Chondrocyte (in vitro differentiated cells): ENCODE measurements around the gene POLR3H. TPM values are rescaled to one million over a fixed set of nuclear protein-coding genes. Genes with fewer than 3 reads are reported as not detected.
A peak's percentile ranks its signal among the peaks of the same experiment; 100 is the strongest.
"Not testable (repeated sequence)": the region's sequence is repeated elsewhere in the genome, so short reads cannot be mapped to it uniquely, and the experiment has no call there.

ENCODE experiments used
- DNase-seq: peaks from one replicate; pipeline ENCODE4 v3.0.0; 2021; ENCODE audit warnings: mixed read lengths, low spot score
- H3K27ac Mint-ChIP-seq: one replicate; pipeline ENCODE4 v1.8.0; 2021; ENCODE audit warnings: mild to moderate bottlenecking, moderate library complexity, mixed read lengths; ENCODE audit not compliant: unreplicated experiment
- H3K27me3 Mint-ChIP-seq: 2 replicates; pipeline ENCODE4 v1.8.0; 2021; ENCODE audit warnings: low read depth, mixed read lengths
- H3K36me3 Mint-ChIP-seq: 2 replicates; pipeline ENCODE4 v1.8.0; 2021; ENCODE audit warnings: low read depth, mixed read lengths
- H3K4me1 Mint-ChIP-seq: 2 replicates; pipeline ENCODE4 v1.8.0; 2021; ENCODE audit warnings: low read depth, mild to moderate bottlenecking, mixed read lengths
- H3K4me3 Mint-ChIP-seq: one replicate; pipeline ENCODE4 v1.8.0; 2021; ENCODE audit warnings: mild to moderate bottlenecking, moderate library complexity, mixed read lengths; ENCODE audit not compliant: unreplicated experiment
- H3K9me3 Mint-ChIP-seq: 2 replicates; pipeline ENCODE4 v1.8.0; 2021; ENCODE audit warnings: low read depth, mixed read lengths
- CTCF ChIP-seq: fragments of 200-600 bp; sonication (generic); IDR thresholded peaks from 2 replicates; pipeline ENCODE4 v1.5.0; 2021; ENCODE audit warnings: antibody characterized with exemption, mild to moderate bottlenecking, moderate library complexity
- long read RNA-seq: library from polyadenylated mRNA; stranded (forward); transcript quantifications from one replicate; pipeline ENCODE4 v2.0.0, GENCODE V29; 2021
- total RNA-seq: library from RNA; stranded (reverse); gene quantifications from 3 replicates; pipeline ENCODE4 v1.2.1, GENCODE V29; 2021

Gene POLR3H, protein sequence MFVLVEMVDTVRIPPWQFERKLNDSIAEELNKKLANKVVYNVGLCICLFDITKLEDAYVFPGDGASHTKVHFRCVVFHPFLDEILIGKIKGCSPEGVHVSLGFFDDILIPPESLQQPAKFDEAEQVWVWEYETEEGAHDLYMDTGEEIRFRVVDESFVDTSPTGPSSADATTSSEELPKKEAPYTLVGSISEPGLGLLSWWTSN
- 39.6 to 57.3 TPM (median 41.5 TPM) in 3 replicates for total RNA-seq
- long read RNA-seq, full-length matches to known transcripts = 75 of 87 reads
- long read RNA-seq, partial matches to known transcripts = 2 of 87 reads
- long read RNA-seq, other reads (novel, unspliced or antisense) = 10 of 87 reads

DNA sequence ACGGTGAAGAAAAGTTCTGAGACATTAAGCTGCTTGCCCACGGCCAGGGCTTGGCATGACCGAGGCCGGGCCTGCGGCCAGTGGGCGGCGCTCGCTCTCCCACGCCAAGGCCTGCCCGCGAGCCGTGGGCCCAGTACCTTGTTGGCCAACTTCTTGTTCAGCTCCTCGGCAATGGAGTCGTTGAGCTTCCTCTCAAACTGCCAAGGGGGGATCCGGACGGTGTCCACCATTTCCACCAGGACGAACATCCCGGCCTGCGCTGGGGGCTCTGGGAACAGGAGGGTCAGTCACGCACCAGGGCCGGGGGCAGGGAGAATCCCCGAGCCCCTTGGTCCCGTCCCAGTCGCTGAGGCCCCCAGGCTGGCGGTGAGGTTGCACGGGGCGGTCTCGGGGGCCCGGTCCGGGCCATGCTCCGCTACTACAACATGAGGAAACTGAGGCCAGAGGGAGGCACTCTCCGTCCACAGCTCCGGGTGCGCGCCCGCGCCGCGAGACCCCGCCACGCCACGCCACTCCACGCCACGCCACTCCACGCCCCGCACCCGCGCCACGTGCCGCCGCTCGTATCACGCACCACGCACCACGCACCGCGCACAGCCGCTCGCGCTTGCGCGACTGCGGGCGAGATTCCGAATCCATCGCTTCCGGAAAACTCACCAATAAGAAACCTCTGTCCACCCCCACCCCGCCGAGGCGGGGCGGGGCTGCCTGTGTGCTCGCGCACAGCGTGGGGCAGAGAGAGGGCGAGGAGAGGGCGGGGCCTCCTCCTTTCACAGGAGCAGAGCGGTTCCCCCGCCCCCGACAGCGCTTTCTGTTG lies at the start of gene POLR3H:
Gene POLR3H (minus strand): TSS at position 617 of the 817 bp plus-strand sequence. CDS start 369 bp downstream, at position 248.
- DNase-seq = peak; percentile 99
- Mint-ChIP-seq H3K9me3 (no peaks in the 10 kb centered on the region), H3K36me3 (peaks cover 4% of the 10 kb centered on the region), H3K27me3 (no peaks in the 10 kb centered on the region), H3K27ac (peak within 1 kb of the TSS; percentile 97), H3K4me1 (peaks cover 38% of the 10 kb centered on the region), H3K4me3 (peak within 1 kb of the TSS; percentile 89)
- TF ChIP-seq CTCF = peak; percentile 86

DNA sequence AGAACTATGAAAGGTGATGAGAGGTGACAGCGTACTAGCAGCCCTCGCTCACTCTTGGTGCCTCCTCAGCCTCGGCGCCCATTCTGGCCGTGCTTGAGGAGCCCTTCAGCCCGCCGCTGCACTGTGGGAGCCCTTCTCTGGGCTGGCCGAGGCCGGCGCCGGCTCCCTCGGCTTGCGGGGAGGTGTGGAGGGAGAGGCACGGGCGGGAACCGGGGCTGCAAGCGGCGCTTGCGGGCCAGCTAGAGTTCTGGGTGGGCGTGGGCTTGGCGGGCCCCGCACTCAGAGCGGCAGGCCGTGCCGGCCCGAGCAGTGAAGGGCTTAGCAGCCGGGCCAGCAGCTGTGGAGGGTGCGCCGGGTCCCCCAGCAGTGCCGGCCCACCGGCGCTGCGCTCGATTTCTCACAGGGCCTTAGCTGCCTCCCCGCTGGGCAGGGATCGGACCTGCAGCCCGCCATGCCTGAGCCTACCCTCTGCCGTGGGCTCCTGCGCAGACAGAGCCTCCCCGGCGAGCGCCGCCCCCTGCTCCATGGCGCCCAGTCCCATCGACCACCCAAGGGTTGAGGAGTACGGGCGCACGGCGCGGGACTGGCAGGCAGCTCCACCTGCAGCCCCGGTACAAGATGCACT lies 49.2 kb upstream of the POLR3H start:
- H3K4me1 Mint-ChIP-seq = peaks cover 20% of the 10 kb centered on the region
- DNase-seq, H3K4me3 Mint-ChIP-seq, H3K27ac Mint-ChIP-seq, H3K27me3 Mint-ChIP-seq, H3K9me3 Mint-ChIP-seq, H3K36me3 Mint-ChIP-seq: not testable (repeated sequence)

DNA sequence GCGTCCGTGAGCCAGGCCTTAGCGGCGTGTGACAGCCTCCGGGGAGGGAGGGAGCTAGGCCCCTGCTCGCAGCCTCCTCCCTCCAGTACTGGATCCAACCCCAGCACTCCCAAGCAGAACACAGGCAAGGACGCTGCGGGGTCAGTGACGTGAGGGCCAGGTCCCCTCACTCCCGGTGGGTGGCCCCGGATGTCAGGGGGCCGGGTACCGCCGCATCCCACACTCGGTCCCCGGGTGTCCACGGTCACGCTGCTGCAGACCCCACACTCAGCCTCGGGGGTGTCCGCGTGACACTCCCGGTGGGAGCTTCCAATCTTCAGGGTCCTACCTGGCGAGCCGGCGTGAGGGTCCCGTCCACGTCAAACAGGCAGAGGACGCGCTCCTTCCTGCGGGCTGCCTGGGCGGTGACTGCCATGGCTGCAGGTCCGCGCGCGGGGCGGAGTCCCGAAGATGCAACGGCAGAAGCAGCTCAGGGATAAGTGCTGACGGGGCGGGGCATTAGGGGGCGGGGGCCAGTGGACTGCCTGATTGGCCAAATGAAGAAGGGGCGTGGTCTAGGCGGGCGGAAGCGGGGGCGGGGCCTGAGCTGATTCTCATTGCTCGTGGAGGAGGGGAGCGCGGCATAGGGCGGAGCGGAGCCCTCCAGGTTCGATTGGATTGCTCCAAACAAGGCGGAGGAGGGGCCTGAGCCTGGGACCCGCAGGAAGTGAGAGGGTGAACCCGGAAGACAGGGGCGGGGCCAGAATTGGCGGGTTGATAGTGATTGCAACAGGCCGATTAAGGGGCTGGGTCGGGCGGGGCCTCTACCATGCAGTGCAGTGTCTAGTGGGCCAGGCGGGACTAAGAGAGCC lies 45.3 kb upstream of the POLR3H start, which contains the start of gene PMM1:
Gene PMM1 (minus strand): TSS at position 450 of the 851 bp plus-strand sequence. CDS start 35 bp downstream, at position 415.
- TF ChIP-seq CTCF = no peak
- Mint-ChIP-seq H3K27ac (peak within 1 kb of the TSS; percentile 93), H3K27me3 (no peaks in the 10 kb centered on the region), H3K36me3 (peaks cover 7% of the 10 kb centered on the region), H3K4me3 (peak within 1 kb of the TSS; percentile 95), H3K9me3 (no peaks in the 10 kb centered on the region), H3K4me1 (peaks cover 20% of the 10 kb centered on the region)
- DNase-seq = peak; percentile 100

DNA sequence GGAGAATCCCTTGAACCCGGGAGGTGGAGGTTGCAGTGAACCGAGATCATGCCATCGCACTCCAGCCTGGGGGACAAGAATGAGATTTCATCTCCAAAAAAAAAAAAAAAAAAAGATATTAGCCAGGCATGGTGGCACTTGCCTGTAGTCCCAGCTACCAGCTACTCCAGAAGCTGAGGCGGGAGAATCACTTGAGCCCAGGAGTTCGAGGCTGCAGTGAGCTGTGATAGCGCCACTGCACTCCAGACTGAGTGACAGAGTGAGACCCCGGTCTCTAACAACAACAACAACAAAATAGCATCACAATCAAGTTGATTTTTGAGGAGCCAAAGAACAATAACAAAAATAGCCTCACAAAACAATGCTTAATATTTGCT lies 43.1 kb upstream of the POLR3H start:
- H3K27ac Mint-ChIP-seq = no peak overlapping the region
- H3K4me1 Mint-ChIP-seq = peaks cover 25% of the 10 kb centered on the region
- H3K27me3 Mint-ChIP-seq = no peaks in the 10 kb centered on the region
- no peaks in the 10 kb centered on the region for H3K9me3 Mint-ChIP-seq
- TF ChIP-seq CTCF = no peak
- H3K36me3 Mint-ChIP-seq = peaks cover 17% of the 10 kb centered on the region
- H3K4me3 Mint-ChIP-seq = no peak overlapping the region
- no peak for DNase-seq

DNA sequence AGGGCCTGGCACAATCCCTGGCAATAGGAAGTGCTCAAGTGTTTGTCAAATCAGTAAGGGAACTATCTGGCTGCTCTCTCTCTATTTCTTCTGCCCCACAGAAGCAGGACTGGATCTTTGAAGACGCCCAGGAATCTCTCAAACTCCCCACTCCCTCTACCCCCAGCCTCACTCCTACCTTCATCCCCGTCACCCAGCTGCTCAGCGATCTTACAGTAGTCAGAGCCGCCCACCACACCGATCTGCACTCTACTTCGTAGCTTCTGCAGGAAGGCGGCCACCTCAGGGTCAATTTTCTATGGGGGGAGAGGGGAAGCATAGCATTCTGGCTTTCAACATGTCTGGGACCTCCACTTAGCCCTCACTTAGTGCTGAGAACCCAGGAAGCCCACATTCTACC lies 41.6 kb upstream of the POLR3H start:
- Mint-ChIP-seq H3K9me3 (no peaks in the 10 kb centered on the region), H3K27me3 (no peaks in the 10 kb centered on the region), H3K27ac (no peak overlapping the region), H3K36me3 (peaks cover 19% of the 10 kb centered on the region), H3K4me1 (peaks cover 26% of the 10 kb centered on the region), H3K4me3 (no peak overlapping the region)
- DNase-seq = no peak
- TF ChIP-seq CTCF = no peak
